ENCODE data around the gene DMTF1.
"Not testable (repeated sequence)": the region's sequence is repeated elsewhere in the genome, so short reads cannot be mapped to it uniquely, and the experiment has no call there.

Gene DMTF1

DNA sequence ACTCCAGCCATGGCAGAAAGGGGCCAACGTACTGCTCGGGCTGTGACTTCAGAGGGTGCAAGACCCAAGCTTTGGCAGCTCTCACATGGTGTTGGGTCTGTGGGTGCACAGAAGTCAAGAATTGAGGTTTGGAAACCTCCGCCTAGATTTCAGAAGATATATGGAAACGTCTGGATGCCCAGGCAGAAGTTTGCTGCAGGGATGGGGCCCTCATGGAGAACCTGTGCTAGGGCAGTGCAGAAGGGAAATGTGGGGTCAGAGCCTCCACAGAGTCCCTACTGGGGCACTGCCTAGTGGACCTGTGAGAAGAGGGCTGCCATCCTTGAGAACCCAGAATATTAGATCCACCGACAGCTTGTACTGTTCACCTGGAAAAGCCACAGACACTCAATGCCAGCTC, 93.4 kb downstream of the DMTF1 start:
- DNase-seq (ENCODE audit: low read depth, low spot score); H3K4me3 ChIP-seq (ENCODE audit: low read length): not testable (repeated sequence)
- WGBS (ENCODE audit: insufficient coverage, insufficient read length), result no CpG with 5 or more reads among the region's 5 CpGs

More for the DNA sequence above, 93.4 kb downstream of the DMTF1 start:
- not testable (repeated sequence) for H3K4me1 ChIP-seq (ENCODE audit: control insufficient read depth, insufficient read depth, low read length); H3K9me3 ChIP-seq (ENCODE audit: control insufficient read depth, insufficient read depth, low read length); H3K36me3 ChIP-seq (ENCODE audit: control insufficient read depth, insufficient read depth, low read length); H3K27ac ChIP-seq (ENCODE audit: low read length); H3K27me3 ChIP-seq (ENCODE audit: control insufficient read depth, insufficient read depth, low read length)

All from iPS DF 6.9 (cell line).